H1 (cell line): ENCODE measurements around the gene HSPB1. TPM values are rescaled to one million over a fixed set of nuclear protein-coding genes. Genes with fewer than 3 reads are reported as not detected.

ENCODE experiments used
- CTCF ChIA-PET: fragments of 300-600 bp; sonication (Branson Sonifier 250); formaldehyde crosslinking; loops from one replicate; lab custom pipeline; 2021; ENCODE audit not compliant: partially characterized antibody; lab: Charles Lee
- POLR2A ChIA-PET: fragments of 300-600 bp; sonication (Branson Sonifier 250); formaldehyde crosslinking; loops from one replicate; lab custom pipeline; 2021; ENCODE audit warnings: inconsistent platforms; ENCODE audit not compliant: partially characterized antibody; lab: Charles Lee
- DNase-seq, 2 experiments: peaks; one replicate each; pipeline versions ENCODE4 v3.0.0 to v3.0.0-alpha.2; 2010 to 2022; ENCODE audit warnings: low spot score in 2 of 2, low read depth in 1 of 2, mixed read lengths in 1 of 2
- FAIRE-seq: peaks from 2 replicates; lab custom pipeline; 2011; peaks lifted over from hg19 to GRCh38; lab: Jason Lieb, UNC
- H2AFZ ChIP-seq: 2 replicates; pipeline ENCODE4 v1.8.1; 2012; ENCODE audit warnings: low read length, inconsistent platforms
- H2AK5ac ChIP-seq: 2 replicates; pipeline ENCODE4 v1.6.1; 2013; ENCODE audit warnings: low read depth, low read length
- H2BK120ac ChIP-seq: replicated peaks from 2 replicates; pipeline ENCODE3; 2013; ENCODE audit warnings: low read depth, low read length, inconsistent platforms
- H2BK12ac ChIP-seq: 2 replicates; pipeline ENCODE4 v1.6.1; 2013; ENCODE audit warnings: low read depth, low read length
- H2BK15ac ChIP-seq: 2 replicates; pipeline ENCODE4 v1.6.1; 2013; ENCODE audit warnings: low read length
- H2BK20ac ChIP-seq: 2 replicates; pipeline ENCODE4 v1.6.1; 2013; ENCODE audit warnings: low read length
- H2BK5ac ChIP-seq: 2 replicates; pipeline ENCODE4 v1.6.1; 2013; ENCODE audit warnings: low read depth, low read length
- H3K14ac ChIP-seq: 2 replicates; pipeline ENCODE4 v1.6.1; 2013; ENCODE audit warnings: inconsistent platforms; ENCODE audit not compliant: insufficient read length
- H3K18ac ChIP-seq: 2 replicates; pipeline ENCODE4 v1.6.1; 2013; ENCODE audit warnings: low read length; ENCODE audit errors: extremely low read depth
- H3K23ac ChIP-seq: 2 replicates; pipeline ENCODE4 v1.6.1; 2013; ENCODE audit warnings: inconsistent platforms; ENCODE audit not compliant: insufficient read length
- H3K23me2 ChIP-seq: 2 replicates; pipeline ENCODE4 v1.6.1; 2013; ENCODE audit warnings: low read depth, low read length
- H3K27ac ChIP-seq: 2 replicates; pipeline ENCODE4 v1.6.1; 2011; ENCODE audit warnings: low read depth, low read length, inconsistent platforms
- H3K27me3 ChIP-seq, 4 experiments: replicated peaks in 1 of 4; 1 replicate in 1 of 4; 2 replicates in 3 of 4; pipeline versions ENCODE4 v1.6.1 to v1.8.1; 2011 to 2013; ENCODE audit warnings: low read length in 3 of 4, mild to moderate bottlenecking in 3 of 4, inconsistent platforms in 2 of 4, mixed read lengths in 2 of 4, moderate library complexity in 1 of 4; ENCODE audit not compliant: control insufficient read depth in 3 of 4, insufficient read depth in 3 of 4; ENCODE audit errors: extremely low read depth in 1 of 4
- H3K36me3 ChIP-seq, 4 experiments: 2 replicates each; pipeline versions ENCODE4 v1.6.1 to v1.8.1; 2011 to 2013; ENCODE audit warnings: mild to moderate bottlenecking in 4 of 4, low read length in 3 of 4, moderate library complexity in 2 of 4, control low read depth in 1 of 4, inconsistent platforms in 1 of 4; ENCODE audit not compliant: insufficient read depth in 4 of 4, control insufficient read depth in 2 of 4
- H3K4ac ChIP-seq: replicated peaks from 2 replicates; pipeline ENCODE3; 2013; ENCODE audit warnings: low read length, low read depth, mixed read lengths, inconsistent platforms; ENCODE audit not compliant: insufficient read length
- H3K4me1 ChIP-seq, 4 experiments: replicated peaks in 1 of 4; 1 replicate in 1 of 4; 2 replicates in 3 of 4; pipeline versions ENCODE4 v1.6.1 to v1.8.1; 2011 to 2013; ENCODE audit warnings: low read length in 3 of 4, inconsistent platforms in 2 of 4, mixed read lengths in 1 of 4; ENCODE audit not compliant: insufficient read depth in 4 of 4, control insufficient read depth in 3 of 4
- H3K4me2 ChIP-seq, 2 experiments: 2 replicates each; pipeline versions ENCODE4 v1.6.1 to v1.8.1; 2011 to 2013; ENCODE audit warnings: low read depth in 2 of 2, low read length in 2 of 2, control low read depth in 1 of 2, inconsistent platforms in 1 of 2, mild to moderate bottlenecking in 1 of 2; ENCODE audit not compliant: insufficient read depth in 1 of 2
- H3K4me3 ChIP-seq, 4 experiments: fragments of 200-600, 300-600 bp in 1 of 4; sonication (generic), shearing (Covaris generic), sonication (Bioruptor Twin) in 1 of 4; 2 replicates each; pipeline versions ENCODE4 v1.5.1 to v1.8.1; 2011 to 2016; ENCODE audit warnings: low read length in 4 of 4, low read depth in 3 of 4, control low read depth in 2 of 4, inconsistent platforms in 2 of 4, mild to moderate bottlenecking in 2 of 4, mixed read lengths in 1 of 4, moderate library complexity in 1 of 4; ENCODE audit not compliant: insufficient read depth in 2 of 4; ENCODE audit errors: extremely low read depth in 1 of 4
- H3K56ac ChIP-seq: replicated peaks from 2 replicates; pipeline ENCODE3; 2013; ENCODE audit warnings: low read depth, mild to moderate bottlenecking, mixed read lengths, low read length, inconsistent platforms; ENCODE audit not compliant: insufficient read length
- H3K79me1 ChIP-seq: 2 replicates; pipeline ENCODE4 v1.6.1; 2013; ENCODE audit warnings: low read depth, low read length, control low read depth
- H3K79me2 ChIP-seq, 2 experiments: 2 replicates each; pipeline versions ENCODE4 v1.6.1 to v1.8.1; 2012 to 2013; ENCODE audit warnings: low read length in 2 of 2, mild to moderate bottlenecking in 2 of 2, inconsistent platforms in 1 of 2; ENCODE audit not compliant: insufficient read depth in 2 of 2, control insufficient read depth in 1 of 2
- H3K9ac ChIP-seq, 4 experiments: replicated peaks in 1 of 4; 1 replicate in 1 of 4; 2 replicates in 3 of 4; pipeline versions ENCODE4 v1.6.1 to v1.8.1; 2011 to 2013; ENCODE audit warnings: low read depth in 3 of 4, low read length in 3 of 4, control low read depth in 2 of 4, mild to moderate bottlenecking in 2 of 4, moderate library complexity in 2 of 4, inconsistent platforms in 1 of 4; ENCODE audit errors: extremely low read depth in 1 of 4
- H3K9me3 ChIP-seq, 2 experiments: 2 replicates each; pipeline versions ENCODE4 v1.6.1 to v1.8.1; 2012 to 2013; ENCODE audit warnings: mild to moderate bottlenecking in 2 of 2, moderate library complexity in 2 of 2, control low read depth in 1 of 2, inconsistent platforms in 1 of 2, low read depth in 1 of 2, low read length in 1 of 2, mixed read lengths in 1 of 2; ENCODE audit not compliant: insufficient read depth in 2 of 2
- H4K20me1 ChIP-seq, 2 experiments: replicated peaks in 1 of 2; 2 replicates each; pipeline versions ENCODE3 to v1.8.1; 2011 to 2013; ENCODE audit warnings: inconsistent platforms in 2 of 2, low read length in 2 of 2, mild to moderate bottlenecking in 1 of 2; ENCODE audit not compliant: insufficient read depth in 2 of 2, control insufficient read depth in 1 of 2
- H4K5ac ChIP-seq: 2 replicates; pipeline ENCODE4 v1.6.1; 2013; ENCODE audit warnings: low read length, low read depth, mixed read lengths, inconsistent platforms; ENCODE audit not compliant: insufficient read length
- H4K8ac ChIP-seq: 2 replicates; pipeline ENCODE4 v1.8.0; 2013; ENCODE audit warnings: mild to moderate bottlenecking, moderate library complexity, low read length, inconsistent platforms; ENCODE audit not compliant: insufficient read depth; ENCODE audit errors: extremely low read depth
- H4K91ac ChIP-seq: replicated peaks from 2 replicates; pipeline ENCODE3; 2013; ENCODE audit warnings: low read length, mixed read lengths, inconsistent platforms; ENCODE audit not compliant: insufficient read length
- CBX5 ChIP-seq: fragments of 300-800, 300-1000 bp; sonication (generic); IDR thresholded peaks from 2 replicates; pipeline ENCODE4 v1.7.1; 2016; ENCODE audit warnings: antibody characterized with exemption, low read length, low read depth
- GABPA ChIP-seq: IDR thresholded peaks from 2 replicates; pipeline ENCODE4 v1.6.1; 2011; ENCODE audit warnings: mild to moderate bottlenecking, low read length, moderate library complexity, borderline replicate concordance; ENCODE audit not compliant: insufficient read depth
- KDM5A ChIP-seq: fragments of 200-600 bp; IDR thresholded peaks from 2 replicates; pipeline ENCODE4 v1.7.1; 2012; ENCODE audit warnings: mild to moderate bottlenecking, low read length, inconsistent platforms, mixed read lengths
- PHF8 ChIP-seq: fragments of 200-600 bp; sonication (generic); conservative IDR thresholded peaks from 2 replicates; pipeline ENCODE4 v1.7.1; 2012; ENCODE audit warnings: low read depth, mild to moderate bottlenecking, inconsistent platforms, low read length, moderate library complexity
- RBBP5 ChIP-seq: IDR thresholded peaks from 2 replicates; pipeline ENCODE4 v1.7.1; 2012; ENCODE audit warnings: low read depth, mild to moderate bottlenecking, inconsistent platforms, low read length, moderate library complexity, borderline replicate concordance
- RXRA ChIP-seq: IDR thresholded peaks from 2 replicates; pipeline ENCODE4 v1.6.1; 2011; ENCODE audit warnings: low read depth, mild to moderate bottlenecking, low read length, moderate library complexity; ENCODE audit not compliant: insufficient read depth
- SIN3A ChIP-seq, 2 experiments: IDR thresholded peaks in 1 of 2; conservative IDR thresholded peaks in 1 of 2; 2 replicates each; pipeline ENCODE4 v1.6.1; 2011 to 2012; ENCODE audit warnings: low read length in 2 of 2, improper control_type of control experiment in 1 of 2, low read depth in 1 of 2, mild to moderate bottlenecking in 1 of 2
- SIX5 ChIP-seq: IDR thresholded peaks from 2 replicates; pipeline ENCODE4 v1.6.1; 2011; ENCODE audit warnings: mild to moderate bottlenecking, low read depth, low read length
- SUZ12 ChIP-seq: fragments of 200-600 bp; sonication (generic); IDR thresholded peaks from 2 replicates; pipeline ENCODE4 v1.6.1; 2012; ENCODE audit warnings: mild to moderate bottlenecking, inconsistent platforms, low read length, moderate library complexity, mixed read lengths
- TEAD4 ChIP-seq: IDR thresholded peaks from 2 replicates; pipeline ENCODE4 v1.6.1; 2012; ENCODE audit warnings: low read depth, low read length, inconsistent platforms, mixed read lengths
- YY1 ChIP-seq: IDR thresholded peaks from 2 replicates; pipeline ENCODE4 v1.6.1; 2011; ENCODE audit warnings: low read depth, mild to moderate bottlenecking, low read length
- ZNF274 ChIP-seq: IDR thresholded peaks from 2 replicates; pipeline ENCODE4 v1.7.0; 2012; ENCODE audit warnings: low read length, borderline replicate concordance; ENCODE audit errors: extremely low read depth
- WGBS, 2 experiments: shearing (Covaris generic) in 1 of 2; methylation state at CpG; one replicate each; pipeline versions ENCODE4 v1.1.6 to v1.1.7; 2013 to 2015; ENCODE audit warnings: low lambda C conversion rate in 2 of 2, mixed read lengths in 2 of 2, inconsistent platforms in 1 of 2, low coverage in 1 of 2, missing lambda C conversion rate in 1 of 2; ENCODE audit not compliant: insufficient replicate concordance in 2 of 2, insufficient coverage in 1 of 2, insufficient read length in 1 of 2; ENCODE audit errors: extremely low coverage in 1 of 2, missing lambda C conversion rate in 1 of 2; 5-methylcytosine and 5-hydroxymethylcytosine counted together
- polyA plus RNA-seq, 7 experiments: library from polyadenylated mRNA; depleted of rRNA in 3 of 7; stranded (reverse) in 5 of 7; unstranded in 2 of 7; fragments of >200 nt in 5 of 7; fragments of 200-250 nt in 2 of 7; gene quantifications; 1 replicate in 5 of 7; 2 replicates in 1 of 7; 4 replicates in 1 of 7; pipeline versions ENCODE4 v1.2.1 to v1.2.3, GENCODE V29; 2011 to 2013; ENCODE audit warnings: missing spikeins in 2 of 7, mixed read lengths in 2 of 7
- total RNA-seq: library from RNA; stranded (reverse); fragmentation: NEBNext Ultra II Directional; extraction: Animal tissue kit (Norgen Biotek cat#: 25700); gene quantifications from 2 replicates; pipeline ENCODE4 v1.2.1, GENCODE V29; 2021
- TF ChIP-seq, protein P1 (sequence below): IDR thresholded peaks from 2 replicates; pipeline ENCODE4 v1.6.1; 2011; ENCODE audit warnings: low read depth, mild to moderate bottlenecking, low read length; ENCODE audit not compliant: insufficient read depth

Gene HSPB1
- total and polyA plus RNA-seq, 2 of the 8 experiments (the other 6 are each of a cell fraction or from before 2014, with no cell fraction given), result 165 to 254 TPM

GRCh38 chr7:76268376-76268775 lies 34.1 kb upstream of the HSPB1 start:
- 0 out of 2 replicates have a peak overlapping the region, but pooled peaks have one; percentile 9 for H2AK5ac ChIP-seq
- H3K4me1 ChIP-seq, result peaks cover 6 to 27% (median 20%) of the 10 kb centered on the region in 4 experiments
- FAIRE-seq (no peak), DNase-seq (no peak)
- peaks cover 0 to 5% (median 3%) of the 10 kb centered on the region in 4 experiments; a peak in 4 of 7 replicates for H3K27me3 ChIP-seq
- no peak overlapping the region for H2BK120ac ChIP-seq
- TF ChIP-seq SUZ12, result no peak
- no peak for TF ChIP-seq SIN3A (conservative IDR thresholded peaks at IDR 0.05 in 1 of 2, IDR thresholded peaks at IDR 0.05 in 1 of 2; ENCODE audit: low read depth in 1 of 2, low read length in 2 of 2)
- no peak for TF ChIP-seq CBX5
- TF ChIP-seq SIX5, result no peak
- no peak for TF ChIP-seq RBBP5
- no peak for TF ChIP-seq ZNF274
- TF ChIP-seq RXRA, result no peak
- no peak for TF ChIP-seq GABPA
- TF ChIP-seq TEAD4, result no peak
- TF ChIP-seq, protein P1, sequence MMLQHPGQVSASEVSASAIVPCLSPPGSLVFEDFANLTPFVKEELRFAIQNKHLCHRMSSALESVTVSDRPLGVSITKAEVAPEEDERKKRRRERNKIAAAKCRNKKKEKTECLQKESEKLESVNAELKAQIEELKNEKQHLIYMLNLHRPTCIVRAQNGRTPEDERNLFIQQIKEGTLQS, result no peak
- TF ChIP-seq YY1, result no peak
- TF ChIP-seq KDM5A, result no peak
- no peak for TF ChIP-seq PHF8
- POLR2A ChIA-PET, result interaction anchor here (0.9 to 1.9 kb wide), 7 partner anchors 11 to 49 kb away, joined by 3 to 10 read pairs (median 4); no protein-coding TSS in a partner anchor
- no peak overlapping the region for H4K91ac ChIP-seq
- no peak overlapping the region for H4K8ac ChIP-seq
- no peak overlapping the region for H3K23ac ChIP-seq
- H2BK5ac ChIP-seq, result no peak overlapping the region
- H3K4me2 ChIP-seq, result peak overlapping the region in 1 of 2 experiments; percentile 77; a peak in 2 of 4 replicates
- H3K27ac ChIP-seq, result no peak overlapping the region
- 0 out of 2 replicates have a peak overlapping the region, but pooled peaks have one; percentile 15 for H2BK20ac ChIP-seq
- no peak overlapping the region for H2AFZ ChIP-seq
- no peak overlapping the region for H3K56ac ChIP-seq
- H3K9ac ChIP-seq, result no peak overlapping the region
- H3K14ac ChIP-seq, result no peak overlapping the region
- H3K79me1 ChIP-seq, result no peaks in the 10 kb centered on the region
- H3K4ac ChIP-seq, result no peak overlapping the region
- H2BK15ac ChIP-seq, result no peak overlapping the region; the same call in 1 of the 2 replicates
- no peak overlapping the region for H4K5ac ChIP-seq
- H3K9me3 ChIP-seq, result no peaks in the 10 kb centered on the region
- CTCF ChIA-PET, result interaction anchor here (0.6 to 4.8 kb wide), 5 partner anchors 38 to 480 kb away, joined by 3 to 26 read pairs (median 5); no protein-coding TSS in a partner anchor
- WGBS, 2 experiments, result 79% methylated on average over 4 of the region's 5 CpGs; no CpG with 5 or more reads in 1 of the 2 experiments
- peaks cover 9% of the 10 kb centered on the region; the same call in 1 of the 2 replicates for H3K23me2 ChIP-seq
- H3K18ac ChIP-seq, result no peak overlapping the region; the same call in 1 of the 2 replicates
- no peak overlapping the region for H3K4me3 ChIP-seq
- no peaks in the 10 kb centered on the region for H3K36me3 ChIP-seq
- peak overlapping the region; percentile 35; the same call in 1 of the 2 replicates for H2BK12ac ChIP-seq
- H3K79me2 ChIP-seq, result no peaks in the 10 kb centered on the region
- H4K20me1 ChIP-seq, result no peaks in the 10 kb centered on the region
